ENCODE measurements around the gene PTPRJ.
"Not testable (repeated sequence)": the region's sequence is repeated elsewhere in the genome, so short reads cannot be mapped to it uniquely, and the experiment has no call there.

PTPRJ gene

DNA sequence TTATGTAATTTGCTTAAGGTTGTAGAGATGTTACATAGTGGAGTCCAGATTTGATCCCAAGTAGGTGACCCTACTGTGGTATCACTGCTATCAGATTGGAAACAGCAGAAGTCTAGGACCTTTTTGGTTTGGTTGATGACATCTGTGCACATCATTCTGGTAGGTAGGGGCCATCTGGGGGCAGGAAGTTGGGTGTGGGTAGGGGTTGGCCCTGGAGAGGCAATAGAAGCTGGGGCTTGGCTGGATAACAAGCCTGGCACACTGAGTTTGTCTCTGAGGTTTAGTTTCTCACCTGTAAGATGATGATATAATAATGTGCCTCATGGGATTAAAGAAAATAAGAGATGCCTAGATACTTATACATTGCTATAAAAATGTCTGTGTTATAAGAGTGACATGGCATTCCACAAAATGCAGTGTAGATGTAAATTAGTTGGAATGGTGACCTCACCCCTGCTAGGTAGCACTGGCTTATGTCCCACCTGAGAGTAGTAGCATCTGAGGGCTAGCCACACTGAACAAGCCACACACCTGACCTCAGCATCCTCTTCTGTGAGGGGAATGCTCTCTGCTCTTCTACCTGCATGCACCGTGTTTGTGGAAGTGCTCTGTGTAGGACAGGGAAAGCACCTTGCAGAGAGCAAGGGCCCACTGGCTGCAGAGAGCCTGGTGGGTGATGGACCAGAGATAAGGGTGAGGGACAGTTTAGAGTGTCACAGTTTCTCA, 36.9 kb downstream of the PTPRJ start:
- TF ChIP-seq, protein P1, sequence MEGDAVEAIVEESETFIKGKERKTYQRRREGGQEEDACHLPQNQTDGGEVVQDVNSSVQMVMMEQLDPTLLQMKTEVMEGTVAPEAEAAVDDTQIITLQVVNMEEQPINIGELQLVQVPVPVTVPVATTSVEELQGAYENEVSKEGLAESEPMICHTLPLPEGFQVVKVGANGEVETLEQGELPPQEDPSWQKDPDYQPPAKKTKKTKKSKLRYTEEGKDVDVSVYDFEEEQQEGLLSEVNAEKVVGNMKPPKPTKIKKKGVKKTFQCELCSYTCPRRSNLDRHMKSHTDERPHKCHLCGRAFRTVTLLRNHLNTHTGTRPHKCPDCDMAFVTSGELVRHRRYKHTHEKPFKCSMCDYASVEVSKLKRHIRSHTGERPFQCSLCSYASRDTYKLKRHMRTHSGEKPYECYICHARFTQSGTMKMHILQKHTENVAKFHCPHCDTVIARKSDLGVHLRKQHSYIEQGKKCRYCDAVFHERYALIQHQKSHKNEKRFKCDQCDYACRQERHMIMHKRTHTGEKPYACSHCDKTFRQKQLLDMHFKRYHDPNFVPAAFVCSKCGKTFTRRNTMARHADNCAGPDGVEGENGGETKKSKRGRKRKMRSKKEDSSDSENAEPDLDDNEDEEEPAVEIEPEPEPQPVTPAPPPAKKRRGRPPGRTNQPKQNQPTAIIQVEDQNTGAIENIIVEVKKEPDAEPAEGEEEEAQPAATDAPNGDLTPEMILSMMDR (IDR thresholded peaks at IDR 0.05; ENCODE audit: low read depth, low read length) = no peak
- H3K4me3 ChIP-seq (ENCODE audit: low read depth, low read length) = no peak overlapping the region
- no peak for DNase-seq (ENCODE audit: low read depth, low spot score)
- in situ Hi-C loops (cut with HindIII; ENCODE audit: low sequenced_read_pairs) = no loop called here

DNA sequence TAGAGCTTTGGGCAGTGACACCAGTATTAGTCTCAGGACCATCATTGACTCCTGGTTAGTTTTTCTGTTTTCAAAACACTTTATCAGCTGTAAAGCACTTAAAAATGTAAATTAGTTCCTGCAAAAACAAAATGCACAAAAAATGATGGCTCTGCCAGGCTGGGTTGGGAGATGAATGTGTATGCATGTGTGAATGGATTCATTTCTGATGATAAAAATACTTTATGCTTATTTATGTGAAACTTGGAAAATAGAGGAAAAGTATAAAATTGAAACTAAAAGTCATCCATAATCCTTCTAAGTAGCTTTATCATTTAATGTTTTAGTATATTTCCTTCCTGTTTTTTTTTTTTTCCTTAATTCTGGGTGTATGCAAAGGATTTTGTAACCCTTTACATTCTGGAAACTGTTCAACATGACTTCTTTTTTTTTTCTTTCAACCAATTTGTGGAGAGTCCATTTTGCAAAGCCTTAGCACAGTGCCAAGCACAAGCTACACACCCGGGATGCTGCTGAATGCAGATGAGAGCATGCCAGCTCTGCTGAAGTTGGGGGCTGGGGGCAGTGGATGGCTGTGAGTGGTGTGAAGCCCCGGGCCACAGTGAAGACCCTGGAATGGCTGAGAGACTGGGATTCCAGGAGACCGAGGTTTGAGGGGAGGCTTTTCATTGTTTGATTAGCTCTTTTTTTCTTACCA, 37.6 kb downstream of the PTPRJ start:
- in situ Hi-C loops (cut with HindIII; ENCODE audit: low sequenced_read_pairs) = no loop called here
- no peak overlapping the region for H3K4me3 ChIP-seq (ENCODE audit: low read depth, low read length)
- TF ChIP-seq, protein P1 (IDR thresholded peaks at IDR 0.05; ENCODE audit: low read depth, low read length) = no peak
- DNase-seq (ENCODE audit: low read depth, low spot score) = no peak

DNA sequence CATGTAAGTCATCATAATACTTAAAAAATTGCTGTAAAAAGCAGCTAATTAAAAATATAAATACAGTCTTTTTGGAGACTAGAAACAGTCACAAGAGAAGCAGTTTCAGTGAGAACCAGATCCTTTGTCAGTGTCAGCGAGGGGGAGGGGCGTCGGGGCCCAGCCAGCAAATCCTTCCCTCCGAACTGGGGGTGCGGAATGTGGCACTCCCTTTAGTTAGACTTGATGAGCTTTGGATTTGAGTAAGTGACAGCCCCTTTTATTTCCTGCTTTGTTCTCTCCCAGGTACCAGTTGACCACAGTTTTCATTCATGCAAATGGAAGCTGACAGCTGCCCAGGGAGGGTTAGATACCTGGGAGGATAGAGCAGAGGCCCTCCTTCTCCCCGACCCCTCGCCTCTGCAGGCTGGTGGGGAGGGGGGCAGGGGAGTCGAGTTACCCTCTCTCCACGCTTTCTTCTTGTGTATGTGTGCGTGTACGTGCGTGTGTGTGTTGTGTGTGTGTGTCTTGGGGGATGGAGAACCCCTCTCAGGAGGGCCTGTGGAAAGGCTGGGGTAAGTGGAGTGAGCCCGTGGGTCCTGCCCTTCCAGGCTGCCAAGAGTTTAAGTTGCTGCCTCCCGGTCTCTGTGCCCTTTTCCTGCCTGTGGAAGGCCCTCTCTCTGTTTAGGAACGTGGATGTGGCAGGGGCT, 38.3 kb downstream of the PTPRJ start:
- in situ Hi-C loops (cut with HindIII; ENCODE audit: low sequenced_read_pairs) = no loop called here
- no peak for DNase-seq (ENCODE audit: low read depth, low spot score)
- no peak overlapping the region for H3K4me3 ChIP-seq (ENCODE audit: low read depth, low read length)

DNA sequence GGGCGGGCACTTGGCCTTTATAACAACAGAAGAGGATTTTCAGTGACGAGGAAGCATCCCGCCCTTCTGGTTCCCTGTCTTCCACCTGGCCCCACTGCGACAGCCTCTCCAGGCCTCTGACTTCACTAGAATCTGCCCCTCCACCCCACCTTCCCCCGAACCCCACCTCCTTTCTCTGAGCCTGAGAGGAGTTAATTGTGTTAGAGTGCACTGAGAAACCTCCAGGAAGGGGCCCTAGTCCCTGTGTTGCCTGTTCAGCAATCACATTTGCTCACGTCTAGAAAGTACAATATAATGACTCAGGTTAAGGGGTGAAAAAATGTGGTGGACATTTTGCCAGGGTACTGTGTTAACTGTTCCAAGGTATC, 38.8 kb downstream of the PTPRJ start:
- in situ Hi-C loops (cut with HindIII; ENCODE audit: low sequenced_read_pairs) = no loop called here
- TF ChIP-seq, protein P1 (IDR thresholded peaks at IDR 0.05; ENCODE audit: low read depth, low read length) = no peak
- no peak overlapping the region for H3K4me3 ChIP-seq (ENCODE audit: low read depth, low read length)
- DNase-seq (ENCODE audit: low read depth, low spot score) = no peak

More for the DNA sequence above, 38.3 kb downstream of the PTPRJ start:
- TF ChIP-seq, protein P1 (IDR thresholded peaks at IDR 0.05; ENCODE audit: low read depth, low read length) = no peak

DNA sequence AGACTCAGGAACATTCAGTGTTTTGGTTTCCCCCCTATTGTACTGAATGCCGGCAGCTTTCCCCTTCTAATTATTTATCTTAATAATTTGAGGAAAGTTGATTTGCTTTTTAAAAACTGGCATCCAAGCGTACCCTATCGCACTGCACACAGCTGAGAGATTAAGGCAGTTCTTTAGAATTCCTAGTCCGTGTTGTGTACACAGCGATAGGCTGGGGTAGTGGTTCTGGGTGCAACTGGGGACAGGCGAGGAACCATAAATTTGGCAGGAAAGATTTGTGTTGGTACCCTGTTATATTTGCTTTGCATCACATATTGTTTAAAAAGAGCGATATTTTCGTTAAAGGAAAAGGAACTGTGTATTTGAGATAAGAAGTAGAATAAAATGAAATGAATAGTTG, 39.2 kb downstream of the PTPRJ start:
- in situ Hi-C loops (cut with HindIII; ENCODE audit: low sequenced_read_pairs) = no loop called here
- DNase-seq (ENCODE audit: low read depth, low spot score) = no peak
- TF ChIP-seq, protein P1 (IDR thresholded peaks at IDR 0.05; ENCODE audit: low read depth, low read length) = no peak
- no peak overlapping the region for H3K4me3 ChIP-seq (ENCODE audit: low read depth, low read length)

DNA sequence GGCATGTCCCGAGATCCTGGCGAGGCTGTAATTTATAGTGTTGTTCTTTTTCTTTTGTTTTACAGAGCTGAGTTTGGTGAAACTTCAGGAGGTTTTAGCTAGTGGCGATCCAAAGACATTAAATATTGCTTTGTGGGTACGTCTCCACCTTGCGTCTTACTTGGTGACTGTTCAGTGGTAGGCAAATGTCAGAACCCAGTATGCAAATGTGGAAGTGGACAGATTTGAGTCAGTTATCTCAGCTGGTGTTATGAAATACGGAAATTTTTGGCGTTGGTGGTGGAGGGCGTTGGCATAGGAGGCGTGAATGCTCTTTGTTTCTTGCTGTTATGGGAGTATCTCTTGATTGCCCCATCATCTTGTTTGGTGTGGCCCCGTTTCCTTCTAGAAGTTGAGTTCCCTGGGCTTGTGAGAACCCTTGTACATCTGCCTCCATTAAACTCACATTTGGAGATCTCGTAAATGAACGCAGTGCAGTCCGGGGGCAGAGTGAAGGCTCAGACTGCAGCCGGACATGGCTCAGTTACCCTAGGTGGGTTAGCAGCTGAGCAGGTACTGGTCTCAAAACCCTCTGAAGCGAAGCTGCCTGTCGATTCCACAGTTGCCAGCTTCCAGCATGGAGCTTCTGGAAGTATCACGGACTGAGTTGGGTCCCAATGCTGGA, 39.9 kb downstream of the PTPRJ start:
- TF ChIP-seq, protein P1 (IDR thresholded peaks at IDR 0.05; ENCODE audit: low read depth, low read length) = no peak
- no peak for DNase-seq (ENCODE audit: low read depth, low spot score)
- in situ Hi-C loops (cut with HindIII; ENCODE audit: low sequenced_read_pairs) = no loop called here
- H3K4me3 ChIP-seq (ENCODE audit: low read depth, low read length) = no peak overlapping the region

DNA sequence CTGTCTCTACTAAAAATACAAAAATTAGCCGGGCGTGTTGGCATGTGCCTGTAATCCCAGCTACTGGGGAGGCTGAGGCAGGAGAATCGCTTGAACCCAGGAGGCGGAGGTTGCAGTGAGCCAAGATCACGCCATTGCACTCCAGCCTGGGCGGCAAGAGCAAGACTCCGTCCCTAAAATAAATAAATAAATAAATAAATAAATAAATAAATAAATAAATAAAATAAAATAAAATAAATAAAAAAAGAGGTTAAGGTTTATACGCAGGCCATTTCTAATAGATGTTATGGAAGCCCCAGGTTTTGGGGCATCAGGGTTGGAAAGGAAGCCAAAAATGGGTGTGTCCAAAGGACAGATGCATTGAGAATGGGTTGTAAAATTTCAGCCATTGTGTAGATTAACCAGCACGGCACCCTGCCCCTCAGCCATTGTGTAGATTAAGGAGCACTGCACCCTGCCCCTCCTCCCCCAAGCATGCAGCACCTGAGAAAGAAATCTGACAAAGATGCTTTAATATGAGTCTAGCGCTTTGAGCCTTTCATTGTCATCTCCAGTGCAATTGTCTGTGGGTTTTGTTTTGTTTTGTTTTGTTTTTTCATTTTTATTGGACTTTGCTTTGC, 41.0 kb downstream of the PTPRJ start:
- H3K4me3 ChIP-seq (ENCODE audit: low read depth, low read length); in situ Hi-C loops (cut with HindIII; ENCODE audit: low sequenced_read_pairs); DNase-seq (ENCODE audit: low read depth, low spot score): not testable (repeated sequence)

All from astrocyte of the spinal cord (primary cell).